GM10266 (cell line): Measurements from ENCODE around the gene TMPRSS2.

Source experiments
- DNase-seq: peaks from one replicate; pipeline ENCODE4 v3.0.0; 2012; ENCODE audit errors: extremely low spot score
- CTCF ChIP-seq: IDR thresholded peaks from 2 replicates; pipeline ENCODE4 v1.5.1; 2012; ENCODE audit warnings: mild to moderate bottlenecking, low read depth; ENCODE audit not compliant: control insufficient read depth, insufficient read depth; ENCODE audit errors: missing control alignments

Gene TMPRSS2

DNA sequence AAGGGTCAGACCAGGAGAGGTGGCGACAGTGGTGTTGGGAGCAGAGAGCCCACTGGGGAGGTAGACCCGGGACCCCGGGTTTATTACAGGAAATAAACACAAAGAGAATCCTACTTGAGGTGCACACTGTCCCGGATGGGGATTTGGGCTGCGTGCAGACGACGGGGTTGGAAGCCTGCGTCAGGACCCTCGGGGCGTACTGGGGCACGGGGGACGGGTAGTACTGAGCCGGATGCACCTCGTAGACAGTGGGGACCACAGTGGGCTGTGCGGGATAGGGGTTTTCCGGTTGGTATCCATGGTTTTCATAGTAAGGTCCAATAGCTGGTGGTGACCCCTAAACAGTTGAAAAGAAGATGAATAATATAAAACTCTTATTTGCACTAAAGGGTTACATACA, 13.7 kb downstream of the TMPRSS2 start:
- no peak for TF ChIP-seq CTCF
- DNase-seq = no peak

DNA sequence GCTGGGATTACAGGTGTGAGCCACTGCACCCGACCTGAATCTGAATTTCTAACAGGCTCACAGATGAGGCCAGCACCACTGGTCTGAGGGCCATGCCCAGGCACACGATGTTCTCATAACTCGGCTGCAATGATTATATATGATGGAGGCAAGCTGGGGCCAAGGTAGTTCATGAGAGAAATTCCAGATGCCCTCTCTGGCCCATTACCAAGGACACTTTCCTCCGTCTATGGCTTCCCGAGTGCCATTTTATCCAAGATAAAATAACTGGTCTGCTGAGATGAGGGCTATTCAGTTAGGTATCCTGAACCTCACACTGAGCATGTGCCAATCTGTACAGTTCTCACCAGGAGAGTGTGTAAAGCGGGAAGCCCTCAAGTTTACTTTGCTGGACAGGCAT, 16.5 kb downstream of the TMPRSS2 start:
- DNase-seq = no peak
- TF ChIP-seq CTCF = no peak

DNA sequence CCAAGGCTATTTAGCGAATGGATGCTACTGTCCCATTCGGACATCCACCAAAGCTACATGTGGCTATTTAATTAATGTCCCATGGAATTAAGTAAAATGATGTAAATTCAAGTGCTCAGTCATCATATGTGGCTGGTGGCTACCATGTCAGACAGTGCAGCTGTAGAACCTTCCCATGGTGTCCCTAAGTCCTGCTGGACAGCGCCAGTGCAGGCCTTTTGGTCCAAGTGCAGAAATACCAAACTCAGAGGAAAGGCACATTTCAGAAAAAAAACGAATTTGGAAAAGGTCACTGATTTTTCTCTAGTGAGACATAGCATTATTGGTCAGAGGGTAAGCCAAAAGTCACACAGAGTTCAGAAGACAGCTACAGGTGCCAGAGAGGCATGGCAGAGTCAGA, 17.6 kb downstream of the TMPRSS2 start:
- no peak for DNase-seq

DNA sequence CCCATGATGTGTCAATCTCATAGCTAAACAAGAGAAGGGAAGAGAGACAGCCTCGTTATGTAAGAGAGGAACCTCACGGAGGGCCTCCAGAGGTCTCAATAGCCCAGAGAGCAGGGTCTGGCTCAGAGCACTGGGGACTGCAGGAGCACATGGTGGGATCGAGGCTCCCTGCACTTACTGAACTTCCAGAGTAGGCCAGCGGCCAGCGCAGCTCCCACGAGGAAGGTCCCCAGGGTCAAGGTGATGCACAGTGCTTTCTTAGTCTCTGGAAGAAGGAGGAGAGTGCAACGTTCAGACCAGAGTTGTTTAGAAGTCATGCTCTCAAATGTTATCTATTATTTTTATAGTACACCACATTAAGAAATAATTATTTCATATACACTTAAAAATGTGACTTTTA, 18.6 kb downstream of the TMPRSS2 start:
- no peak for DNase-seq
- no peak for TF ChIP-seq CTCF

More for the DNA sequence above, 17.6 kb downstream of the TMPRSS2 start:
- no peak for TF ChIP-seq CTCF

DNA sequence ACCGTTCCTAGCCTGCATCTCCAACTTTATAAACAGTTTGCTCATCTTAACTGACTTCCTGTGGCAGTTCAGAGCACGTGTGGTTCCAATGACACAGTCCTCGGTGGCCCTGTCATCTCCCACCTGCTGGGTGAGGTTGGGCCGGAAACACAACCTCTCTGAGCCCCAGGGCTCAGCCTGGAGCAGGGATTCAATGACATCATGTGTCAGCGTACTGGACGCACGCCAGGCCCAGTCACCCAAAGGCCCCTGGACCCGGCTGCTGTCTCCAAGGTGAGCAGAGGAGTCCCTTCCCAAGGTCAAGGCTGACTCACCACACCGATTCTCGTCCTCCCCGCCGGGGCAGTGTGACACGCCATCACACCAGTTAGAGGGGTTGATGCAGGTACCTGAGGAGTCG, 19.9 kb downstream of the TMPRSS2 start:
- DNase-seq = no peak
- no peak for TF ChIP-seq CTCF

GRCh38 chr21:41487082-41487481, 20.9 kb downstream of the TMPRSS2 start:
- no peak for TF ChIP-seq CTCF
- no peak for DNase-seq

GRCh38 chr21:41483973-41484372, 24.0 kb downstream of the TMPRSS2 start:
- TF ChIP-seq CTCF = no peak
- no peak for DNase-seq
